LNCaP clone FGC (cell line): ENCODE measurements around the gene KLHL30.

Experiments
- DNase-seq: peaks from one replicate; pipeline ENCODE4 v3.0.0-alpha.2; 2011; ENCODE audit warnings: low read depth
- H3K4me3 ChIP-seq: 2 replicates; pipeline ENCODE4 v1.5.1; 2011; ENCODE audit warnings: mild to moderate bottlenecking, low read depth, low read length, control low read depth
- TF ChIP-seq, protein P1 (sequence below): IDR thresholded peaks from 2 replicates; pipeline ENCODE4 v1.5.1; 2012; ENCODE audit warnings: mild to moderate bottlenecking; ENCODE audit not compliant: control insufficient read depth, insufficient read depth; ENCODE audit errors: extremely low read depth

KLHL30 gene

DNA sequence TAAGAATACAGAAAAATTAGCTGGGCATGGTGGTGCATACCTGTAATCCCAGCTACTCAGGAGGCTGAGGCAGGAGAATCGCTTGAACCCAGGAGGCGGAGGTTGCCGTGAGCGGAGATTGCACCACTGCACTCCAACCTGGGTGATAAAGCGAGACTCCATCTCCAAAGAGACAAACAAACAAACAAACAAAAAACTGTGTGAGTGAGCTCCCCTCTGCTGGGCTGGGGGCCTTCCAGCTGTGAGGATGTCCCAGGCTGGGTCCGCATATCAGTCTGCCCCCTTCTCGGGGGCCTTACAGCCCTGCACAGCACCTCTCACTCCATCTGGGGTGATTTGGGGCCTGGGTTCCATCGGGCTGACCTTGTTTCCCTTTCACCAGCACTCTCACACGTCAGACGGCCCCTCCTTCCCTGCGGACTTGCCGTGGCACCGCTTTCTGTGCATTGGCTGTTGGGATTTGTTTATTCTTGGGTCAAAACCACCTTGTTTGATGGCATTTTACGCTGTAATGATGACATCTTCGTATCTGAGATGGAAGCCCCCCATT lies 2.8 kb upstream of the KLHL30 start:
- TF ChIP-seq, protein P1, sequence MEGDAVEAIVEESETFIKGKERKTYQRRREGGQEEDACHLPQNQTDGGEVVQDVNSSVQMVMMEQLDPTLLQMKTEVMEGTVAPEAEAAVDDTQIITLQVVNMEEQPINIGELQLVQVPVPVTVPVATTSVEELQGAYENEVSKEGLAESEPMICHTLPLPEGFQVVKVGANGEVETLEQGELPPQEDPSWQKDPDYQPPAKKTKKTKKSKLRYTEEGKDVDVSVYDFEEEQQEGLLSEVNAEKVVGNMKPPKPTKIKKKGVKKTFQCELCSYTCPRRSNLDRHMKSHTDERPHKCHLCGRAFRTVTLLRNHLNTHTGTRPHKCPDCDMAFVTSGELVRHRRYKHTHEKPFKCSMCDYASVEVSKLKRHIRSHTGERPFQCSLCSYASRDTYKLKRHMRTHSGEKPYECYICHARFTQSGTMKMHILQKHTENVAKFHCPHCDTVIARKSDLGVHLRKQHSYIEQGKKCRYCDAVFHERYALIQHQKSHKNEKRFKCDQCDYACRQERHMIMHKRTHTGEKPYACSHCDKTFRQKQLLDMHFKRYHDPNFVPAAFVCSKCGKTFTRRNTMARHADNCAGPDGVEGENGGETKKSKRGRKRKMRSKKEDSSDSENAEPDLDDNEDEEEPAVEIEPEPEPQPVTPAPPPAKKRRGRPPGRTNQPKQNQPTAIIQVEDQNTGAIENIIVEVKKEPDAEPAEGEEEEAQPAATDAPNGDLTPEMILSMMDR, result no peak
- H3K4me3 ChIP-seq, result no peak overlapping the region
- no peak for DNase-seq

DNA sequence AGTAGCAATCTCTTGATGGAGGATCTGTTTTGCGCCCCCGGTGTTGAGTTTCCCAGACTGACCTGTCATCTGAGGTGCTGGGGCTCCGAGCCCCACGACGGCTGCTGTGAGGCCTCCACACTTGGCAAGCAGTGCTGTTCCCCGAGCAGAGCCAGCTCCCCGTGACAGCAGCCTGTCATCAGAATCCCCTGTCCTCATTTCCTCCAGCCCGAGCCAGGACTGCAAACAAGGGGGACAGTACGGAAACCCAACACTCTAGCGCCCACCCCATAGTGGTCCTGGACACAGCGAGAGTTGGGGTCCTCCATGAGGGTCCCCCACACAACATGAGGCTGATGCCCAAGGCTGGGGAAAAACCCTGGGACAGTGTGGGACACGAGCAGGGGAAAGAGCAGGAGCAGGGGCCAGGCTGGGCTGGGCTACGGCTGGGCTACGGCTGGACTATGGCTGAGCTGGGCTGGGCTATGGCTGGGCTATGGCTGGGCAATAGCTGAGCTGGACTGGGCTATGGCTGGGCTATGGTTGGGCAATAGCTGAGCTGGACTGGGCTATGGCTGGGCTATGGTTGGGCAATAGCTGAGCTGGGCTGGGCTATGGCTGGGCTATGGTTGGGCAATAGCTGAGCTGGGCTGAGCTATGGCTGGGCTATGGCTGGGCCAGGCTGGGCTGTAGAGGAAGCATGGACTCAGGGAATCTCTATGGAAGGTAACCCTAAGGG lies 1.5 kb upstream of the KLHL30 start:
- TF ChIP-seq, protein P1, result no peak
- H3K4me3 ChIP-seq, result no peak overlapping the region
- no peak for DNase-seq

DNA sequence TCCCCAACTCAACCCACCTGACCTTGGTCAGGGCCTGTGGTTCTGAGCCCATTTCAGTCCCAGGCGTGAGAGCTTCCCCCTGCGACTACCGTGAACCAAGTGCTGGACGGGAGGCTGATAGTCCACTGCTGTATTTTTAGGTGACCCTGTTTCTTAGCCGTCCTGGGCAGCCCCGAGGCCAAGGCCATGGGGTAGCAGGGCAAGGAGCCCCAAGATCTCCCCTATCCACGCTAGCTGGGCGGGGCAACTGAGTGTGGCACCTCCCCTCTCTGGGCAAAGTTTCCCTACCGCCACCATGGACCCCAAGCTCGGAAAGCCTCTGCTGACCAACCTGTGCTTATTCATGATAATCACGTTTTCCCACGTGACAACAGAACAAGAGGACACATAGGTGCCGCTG lies 583 bp upstream of the KLHL30 start:
- no peak for DNase-seq
- TF ChIP-seq, protein P1, result no peak
- H3K4me3 ChIP-seq, result no peak overlapping the region

DNA sequence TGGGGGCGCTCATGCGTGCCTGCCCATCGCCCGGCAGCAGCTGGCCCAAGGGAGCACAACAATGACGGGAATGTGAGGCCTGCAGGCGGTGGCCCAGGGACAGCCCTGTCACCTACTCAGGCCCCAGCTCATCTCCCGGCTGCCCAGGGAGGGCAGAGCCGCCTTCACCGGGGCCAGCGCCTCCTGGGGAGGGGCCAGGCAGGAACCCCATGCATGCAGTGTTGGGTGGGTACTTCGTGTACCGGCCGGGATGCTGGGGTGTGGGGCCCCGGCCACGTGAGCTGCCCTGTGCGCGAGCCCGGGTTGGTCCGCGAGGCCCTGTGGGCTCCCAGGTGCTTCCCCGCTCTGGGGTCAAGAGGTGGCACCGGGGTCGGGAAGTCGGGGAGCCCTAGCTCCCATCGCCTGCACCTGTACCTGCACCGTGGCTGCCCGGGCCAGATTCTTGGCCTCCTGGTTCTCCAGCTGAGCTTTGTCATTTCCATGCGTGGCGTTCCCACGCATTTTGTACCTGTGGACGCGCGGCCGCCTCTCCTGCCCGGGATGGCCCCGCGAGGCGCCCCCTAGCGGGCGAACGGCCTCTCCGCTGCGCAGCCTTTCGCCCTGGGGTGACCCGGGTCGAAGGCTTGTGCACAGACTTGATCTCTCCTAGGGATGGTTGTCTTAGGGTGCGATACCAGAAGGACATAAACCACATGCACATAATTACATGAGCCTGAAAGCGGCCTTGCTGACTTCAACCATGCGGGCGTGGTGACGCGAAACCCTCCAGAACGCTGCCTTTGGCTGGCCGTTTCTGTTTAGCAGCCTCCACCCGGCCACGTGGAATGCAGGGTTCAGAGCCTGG lies 950 bp downstream of the KLHL30 start:
- DNase-seq, result no peak
- H3K4me3 ChIP-seq, result no peak overlapping the region
- TF ChIP-seq, protein P1, result peak; percentile 36

DNA sequence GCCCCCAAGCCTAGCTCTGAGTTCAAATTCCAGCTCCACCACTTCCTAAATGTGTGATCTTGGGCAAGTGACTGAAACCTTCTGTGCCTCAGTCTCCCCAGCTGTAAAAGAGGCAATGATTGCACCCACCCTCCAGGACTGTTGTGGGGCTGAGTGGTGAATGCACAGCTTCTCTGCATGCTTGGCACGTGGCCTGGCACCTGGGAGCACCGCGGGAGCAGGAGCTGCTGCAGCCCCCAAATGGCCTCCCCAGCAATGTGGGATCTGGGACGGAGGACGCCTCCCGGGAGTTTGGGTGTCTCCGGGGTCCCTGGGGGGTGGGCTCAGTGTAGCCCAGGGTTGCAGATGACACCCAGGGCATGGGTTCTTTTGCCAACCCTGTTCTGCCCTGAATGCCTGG lies 1.6 kb downstream of the KLHL30 start:
- DNase-seq, result no peak
- TF ChIP-seq, protein P1, result no peak
- H3K4me3 ChIP-seq, result no peak overlapping the region

DNA sequence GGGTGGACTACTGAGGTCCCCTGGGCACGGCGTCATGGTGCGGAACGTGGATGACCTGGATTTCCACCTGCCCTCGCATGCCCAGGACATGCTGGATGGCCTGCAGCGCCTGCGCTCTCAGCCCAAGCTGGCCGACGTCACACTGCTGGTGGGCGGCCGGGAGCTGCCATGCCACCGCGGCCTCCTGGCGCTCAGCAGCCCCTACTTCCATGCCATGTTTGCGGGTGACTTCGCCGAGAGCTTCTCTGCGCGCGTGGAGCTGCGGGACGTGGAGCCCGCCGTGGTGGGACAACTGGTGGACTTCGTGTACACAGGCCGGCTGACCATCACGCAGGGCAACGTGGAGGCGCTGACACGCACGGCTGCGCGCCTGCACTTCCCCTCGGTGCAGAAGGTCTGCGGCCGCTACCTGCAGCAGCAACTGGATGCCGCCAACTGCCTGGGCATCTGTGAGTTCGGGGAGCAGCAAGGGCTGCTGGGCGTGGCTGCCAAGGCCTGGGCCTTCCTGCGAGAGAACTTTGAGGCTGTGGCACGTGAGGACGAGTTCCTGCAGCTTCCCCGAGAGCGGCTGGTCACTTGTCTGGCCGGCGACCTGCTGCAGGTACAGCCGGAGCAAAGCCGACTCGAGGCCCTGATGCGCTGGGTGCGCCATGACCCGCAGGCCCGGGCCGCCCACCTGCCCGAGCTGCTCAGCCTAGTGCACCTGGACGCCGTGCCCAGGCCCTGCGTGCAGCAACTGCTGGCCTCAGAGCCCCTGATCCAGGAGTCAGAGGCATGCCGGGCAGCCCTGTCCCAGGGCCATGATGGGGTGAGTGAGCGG lies 2.5 kb downstream of the KLHL30 start:
- no peak overlapping the region for H3K4me3 ChIP-seq
- TF ChIP-seq, protein P1, result no peak
- no peak for DNase-seq
